CD14-positive monocyte (primary cell): ENCODE measurements around the gene SERTAD3. TPM values are rescaled to one million over a fixed set of nuclear protein-coding genes. Genes with fewer than 3 reads are reported as not detected.

Source experiments
- DNase-seq, 3 donors: peaks; one replicate each; pipeline ENCODE4 v3.0.0-alpha.2; 2011 to 2022
- H2AFZ ChIP-seq: 2 replicates; pipeline ENCODE4 v1.6.0; 2012; ENCODE audit warnings: mild to moderate bottlenecking, low read depth, low read length, inconsistent platforms; ENCODE audit not compliant: insufficient read depth, poor library complexity, severe bottlenecking
- H3K27ac ChIP-seq, 2 donors: 1 replicate in 1 of 2; 2 replicates in 1 of 2; pipeline ENCODE4 v1.5.1; 2012 to 2013; ENCODE audit warnings: low read length in 2 of 2, control low read depth in 1 of 2, inconsistent platforms in 1 of 2, low read depth in 1 of 2, mild to moderate bottlenecking in 1 of 2
- H3K27me3 ChIP-seq, 2 donors: one replicate each; pipeline versions ENCODE4 v1.6.0 to v1.6.1; 2011 to 2013; ENCODE audit warnings: low read length in 2 of 2; ENCODE audit not compliant: control insufficient read depth in 2 of 2, insufficient read depth in 2 of 2
- H3K36me3 ChIP-seq, 2 donors: replicated peaks in 1 of 2; 1 replicate in 1 of 2; 2 replicates in 1 of 2; pipeline versions ENCODE4 v1.5.1 to v1.6.1; 2012 to 2013; ENCODE audit warnings: low read length in 2 of 2, control low read depth in 1 of 2, inconsistent platforms in 1 of 2, mild to moderate bottlenecking in 1 of 2; ENCODE audit not compliant: insufficient read depth in 2 of 2, control insufficient read depth in 1 of 2
- H3K4me1 ChIP-seq, 2 donors: 1 replicate in 1 of 2; 2 replicates in 1 of 2; pipeline versions ENCODE4 v1.5.1 to v1.6.1; 2012 to 2013; ENCODE audit warnings: low read length in 2 of 2, control low read depth in 1 of 2, inconsistent platforms in 1 of 2, mild to moderate bottlenecking in 1 of 2, moderate library complexity in 1 of 2; ENCODE audit not compliant: insufficient read depth in 2 of 2, control insufficient read depth in 1 of 2
- H3K4me2 ChIP-seq: replicated peaks from 2 replicates; pipeline ENCODE3; 2012; ENCODE audit warnings: low read length, moderate library complexity, mild to moderate bottlenecking; ENCODE audit not compliant: poor library complexity, severe bottlenecking; ENCODE audit errors: extremely low read depth
- H3K4me3 ChIP-seq, 3 experiments: fragments of 200-600 bp in 1 of 3; sonication (generic) in 1 of 3; replicated peaks in 1 of 3; 1 replicate in 2 of 3; 2 replicates in 1 of 3; pipeline ENCODE4 v1.5.1; 2011 to 2013; ENCODE audit warnings: low read length in 3 of 3, mild to moderate bottlenecking in 3 of 3, control low read depth in 2 of 3, low read depth in 2 of 3, inconsistent platforms in 1 of 3, moderate library complexity in 1 of 3
- H3K79me2 ChIP-seq: 2 replicates; pipeline ENCODE4 v1.6.0; 2012; ENCODE audit warnings: mild to moderate bottlenecking, control low read depth, inconsistent platforms, low read length, moderate library complexity; ENCODE audit not compliant: insufficient read depth
- H3K9ac ChIP-seq: 2 replicates; pipeline ENCODE4 v1.6.0; 2017; ENCODE audit warnings: low read length, mild to moderate bottlenecking; ENCODE audit not compliant: insufficient read depth, poor library complexity, severe bottlenecking
- H3K9me3 ChIP-seq, 2 donors: replicated peaks in 1 of 2; 1 replicate in 1 of 2; 2 replicates in 1 of 2; pipeline versions ENCODE4 v1.5.1 to v1.6.1; 2012 to 2013; ENCODE audit warnings: low read length in 2 of 2, control low read depth in 1 of 2; ENCODE audit not compliant: control insufficient read depth in 1 of 2, insufficient read depth in 1 of 2
- H4K20me1 ChIP-seq: 2 replicates; pipeline ENCODE4 v1.6.0; 2012; ENCODE audit warnings: mild to moderate bottlenecking, low read length, control low read depth, moderate library complexity; ENCODE audit not compliant: insufficient read depth
- H3K27ac Mint-ChIP-seq, 7 donors: one replicate each; pipeline ENCODE4 v1.8.0; 2020; ENCODE audit warnings: mild to moderate bottlenecking in 7 of 7, mixed read lengths in 7 of 7, moderate library complexity in 6 of 7, inconsistent platforms in 2 of 7
- H3K27me3 Mint-ChIP-seq, 3 donors: one replicate each; pipeline ENCODE4 v1.8.0; 2021 to 2022; ENCODE audit warnings: low read depth in 3 of 3, mild to moderate bottlenecking in 3 of 3, mixed read lengths in 3 of 3, moderate library complexity in 3 of 3, inconsistent platforms in 1 of 3
- H3K36me3 Mint-ChIP-seq, 2 donors: one replicate each; pipeline ENCODE4 v1.8.0; 2020; ENCODE audit warnings: mixed read lengths in 2 of 2, inconsistent platforms in 1 of 2, mild to moderate bottlenecking in 1 of 2
- H3K4me1 Mint-ChIP-seq: one replicate; pipeline ENCODE4 v1.8.0; 2020; ENCODE audit warnings: mild to moderate bottlenecking, mixed read lengths
- H3K4me3 Mint-ChIP-seq, 2 donors: one replicate each; pipeline ENCODE4 v1.8.0; 2020; ENCODE audit warnings: mild to moderate bottlenecking in 2 of 2, mixed read lengths in 2 of 2, moderate library complexity in 1 of 2
- H3K9me3 Mint-ChIP-seq, 7 donors: one replicate each; pipeline ENCODE4 v1.8.0; 2020 to 2022; ENCODE audit warnings: mixed read lengths in 7 of 7, mild to moderate bottlenecking in 6 of 7, moderate library complexity in 6 of 7, inconsistent platforms in 2 of 7
- WGBS: methylation state at CpG from one replicate; pipeline ENCODE4 v1.1.5; 2013; ENCODE audit warnings: missing lambda C conversion rate; ENCODE audit not compliant: insufficient coverage; 5-methylcytosine and 5-hydroxymethylcytosine counted together
- intact Hi-C, 2 donors: fragments of 100-400 bp; cut with micrococcal nuclease; formaldehyde crosslinking; loops; one replicate each; pipeline versions ENCODE4 v1.15.0 to v1.15.1; 2023
- polyA plus RNA-seq, 3 donors: library from polyadenylated mRNA; depleted of rRNA in 1 of 3; unstranded in 2 of 3; stranded (reverse) in 1 of 3; fragments of 300-500 nt in 2 of 3; fragments of >200 nt in 1 of 3; fragmentation: Illumina TruSeq in 2 of 3; gene quantifications; 1 replicate in 2 of 3; 2 replicates in 1 of 3; pipeline ENCODE4 v1.2.3, GENCODE V29; 2012 to 2021
- TF ChIP-seq, protein P1 (sequence below): fragments of 200-600 bp; IDR thresholded peaks from one replicate; pipeline ENCODE4 v1.8.0; 2022; ENCODE audit warnings: antibody characterized with exemption, mild to moderate bottlenecking

The SERTAD3 gene
- polyA plus RNA-seq, 3 donors, result 30.4 to 57.2 (median 49.4) TPM

DNA sequence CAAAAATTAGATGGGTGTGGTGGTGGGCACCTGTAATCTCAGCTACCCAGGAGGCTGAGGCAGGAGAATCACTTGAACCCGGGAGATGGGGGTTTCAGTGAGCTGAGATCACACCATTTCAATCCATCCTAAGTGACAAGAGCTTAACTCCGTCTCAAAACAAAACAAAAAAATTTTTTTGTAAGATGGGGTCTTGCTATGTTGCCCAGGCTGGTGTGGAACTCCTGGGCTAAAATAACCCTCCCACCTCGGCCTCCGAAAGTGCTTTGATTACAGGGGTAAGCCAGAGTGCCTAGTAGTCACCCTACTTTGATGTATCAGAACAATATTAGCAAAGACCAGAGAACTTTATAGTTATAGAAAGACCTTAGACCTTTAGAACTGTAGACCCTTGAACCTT, 30.6 kb upstream of the SERTAD3 start:
- peaks cover 8 to 14% (median 13%) of the 10 kb centered on the region in 3 donors for H3K27me3 Mint-ChIP-seq
- no peaks in the 10 kb centered on the region for H3K36me3 ChIP-seq
- no peaks in the 10 kb centered on the region for H3K27me3 ChIP-seq
- no peak overlapping the region for H3K4me3 Mint-ChIP-seq
- TF ChIP-seq, protein P1, sequence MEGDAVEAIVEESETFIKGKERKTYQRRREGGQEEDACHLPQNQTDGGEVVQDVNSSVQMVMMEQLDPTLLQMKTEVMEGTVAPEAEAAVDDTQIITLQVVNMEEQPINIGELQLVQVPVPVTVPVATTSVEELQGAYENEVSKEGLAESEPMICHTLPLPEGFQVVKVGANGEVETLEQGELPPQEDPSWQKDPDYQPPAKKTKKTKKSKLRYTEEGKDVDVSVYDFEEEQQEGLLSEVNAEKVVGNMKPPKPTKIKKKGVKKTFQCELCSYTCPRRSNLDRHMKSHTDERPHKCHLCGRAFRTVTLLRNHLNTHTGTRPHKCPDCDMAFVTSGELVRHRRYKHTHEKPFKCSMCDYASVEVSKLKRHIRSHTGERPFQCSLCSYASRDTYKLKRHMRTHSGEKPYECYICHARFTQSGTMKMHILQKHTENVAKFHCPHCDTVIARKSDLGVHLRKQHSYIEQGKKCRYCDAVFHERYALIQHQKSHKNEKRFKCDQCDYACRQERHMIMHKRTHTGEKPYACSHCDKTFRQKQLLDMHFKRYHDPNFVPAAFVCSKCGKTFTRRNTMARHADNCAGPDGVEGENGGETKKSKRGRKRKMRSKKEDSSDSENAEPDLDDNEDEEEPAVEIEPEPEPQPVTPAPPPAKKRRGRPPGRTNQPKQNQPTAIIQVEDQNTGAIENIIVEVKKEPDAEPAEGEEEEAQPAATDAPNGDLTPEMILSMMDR, result no peak
- H3K27ac Mint-ChIP-seq, result no peak overlapping the region
- no peak overlapping the region for H3K4me2 ChIP-seq
- H3K79me2 ChIP-seq, result no peaks in the 10 kb centered on the region
- H3K9ac ChIP-seq, result no peak overlapping the region
- WGBS, result no CpG with 5 or more reads among the region's 4 CpGs
- H2AFZ ChIP-seq, result no peak overlapping the region
- no peak overlapping the region for H3K4me3 ChIP-seq
- H3K36me3 Mint-ChIP-seq, result no peaks in the 10 kb centered on the region
- no peaks in the 10 kb centered on the region for H4K20me1 ChIP-seq
- intact Hi-C loops, result no loop called here
- H3K4me1 ChIP-seq, result no peaks in the 10 kb centered on the region
- no peak for DNase-seq
- H3K9me3 ChIP-seq, result no peaks in the 10 kb centered on the region
- no peak overlapping the region for H3K27ac ChIP-seq
- H3K9me3 Mint-ChIP-seq, result peaks cover 0 to 1% (median 0%) of the 10 kb centered on the region in 7 donors
- no peaks in the 10 kb centered on the region for H3K4me1 Mint-ChIP-seq

DNA sequence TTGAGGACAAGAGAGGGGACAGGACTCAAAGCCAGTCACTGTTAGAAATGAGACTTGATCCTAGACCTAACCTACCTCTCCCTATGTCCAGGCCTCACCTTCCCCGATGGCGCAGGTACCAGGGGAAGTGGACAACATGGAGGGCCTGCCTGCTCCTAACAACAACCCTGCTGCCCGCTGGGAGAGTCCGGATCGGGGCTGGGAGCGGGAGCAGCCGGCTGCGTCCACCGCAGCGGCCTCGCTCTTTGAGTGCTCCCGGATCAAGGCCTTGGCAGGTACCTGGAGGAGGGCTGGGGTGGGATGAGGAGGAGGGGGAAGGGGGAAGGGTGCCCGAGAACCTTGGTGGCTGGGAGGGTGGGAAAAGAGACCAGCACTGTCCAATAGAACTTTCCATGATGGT, 28.4 kb upstream of the SERTAD3 start:
- Histone ChIP-seq H3K9me3 (no peaks in the 10 kb centered on the region), H3K36me3 (no peaks in the 10 kb centered on the region), H3K4me1 (peaks cover 0 to 2% of the 10 kb centered on the region in 2 donors), H3K79me2 (no peaks in the 10 kb centered on the region), H2AFZ (no peak overlapping the region), H3K27ac (no peak overlapping the region), H3K4me3 (no peak overlapping the region), H3K9ac (no peak overlapping the region), H4K20me1 (no peaks in the 10 kb centered on the region), H3K27me3 (peaks cover 6 to 13% of the 10 kb centered on the region in 2 donors), H3K4me2 (no peak overlapping the region)
- no peak for DNase-seq
- intact Hi-C loops, result no loop called here
- Mint-ChIP-seq H3K27ac (no peak overlapping the region), H3K36me3 (peaks cover 0 to 4% of the 10 kb centered on the region in 2 donors), H3K4me3 (no peak overlapping the region), H3K4me1 (peaks cover 7% of the 10 kb centered on the region), H3K9me3 (peaks cover 0 to 4% (median 0%) of the 10 kb centered on the region in 7 donors), H3K27me3 (peaks cover 21 to 30% (median 25%) of the 10 kb centered on the region in 3 donors)
- TF ChIP-seq, protein P1, result no peak
- WGBS, result 100% methylated on average over 2 of the region's 13 CpGs
